HepG2 (cell line): Measurements from ENCODE around the gene PSMD3. TPM values are rescaled to one million over a fixed set of nuclear protein-coding genes. Genes with fewer than 3 reads are reported as not detected.

Experiments used
- ATAC-seq: fragments of 200-7000 bp; cut with Tn5 transposase; 3 replicates; pipeline ENCODE4 v1.9.1; 2020; ENCODE audit warnings: mild to moderate bottlenecking, moderate library complexity
- BruUV-seq: library from RNA; stranded (reverse); fragments of 400-500 nt; replicated peaks from 2 replicates; lab custom pipeline; 2021; lab: Mats Ljungman, UMichigan
- CTCF ChIA-PET: fragments of 300-600 bp; formaldehyde crosslinking; extraction: SDS; loops from one replicate; lab custom pipeline; 2021; ENCODE audit warnings: low total read pairs, inconsistent platforms, low intra/inter-chr PET ratio; lab: Yijun Ruan, JAX
- POLR2A ChIA-PET: fragments of 350-600 bp; sonication (Branson Sonifier 250); formaldehyde crosslinking; loops from one replicate; lab custom pipeline; 2020; ENCODE audit warnings: antibody characterized with exemption, inconsistent platforms; lab: Yijun Ruan, JAX
- DNase-seq: peaks from one replicate; pipeline ENCODE4 v3.0.0-alpha.2; 2015; ENCODE audit warnings: low spot score
- FAIRE-seq: peaks from 3 replicates; lab custom pipeline; 2011; peaks lifted over from hg19 to GRCh38; lab: Jason Lieb, UNC
- H2AFZ ChIP-seq: one replicate; pipeline ENCODE4 v1.6.1; 2011; ENCODE audit warnings: low read length, inconsistent platforms
- H3K27ac ChIP-seq: fragments of 300-600 bp; 3 replicates; pipeline ENCODE4 v1.8.0; 2011; ENCODE audit warnings: mixed run types, mild to moderate bottlenecking, mixed read lengths, low read length, inconsistent platforms; ENCODE audit not compliant: insufficient read depth; ENCODE audit errors: extremely low read length
- H3K27me3 ChIP-seq, 2 experiments: fragments of 200-600 bp in 1 of 2; 2 replicates in 1 of 2; 3 replicates in 1 of 2; pipeline versions ENCODE4 v1.6.0 to v1.8.0; 2011; ENCODE audit warnings: low read length in 2 of 2, mild to moderate bottlenecking in 2 of 2, moderate library complexity in 2 of 2, inconsistent platforms in 1 of 2; ENCODE audit not compliant: insufficient read depth in 2 of 2, control insufficient read depth in 1 of 2
- H3K36me3 ChIP-seq, 2 experiments: fragments of 200-600 bp in 1 of 2; replicated peaks in 1 of 2; 2 replicates in 1 of 2; 3 replicates in 1 of 2; pipeline versions ENCODE4 v1.5.1 to v1.8.0; 2011; ENCODE audit warnings: low read length in 2 of 2, inconsistent platforms in 1 of 2; ENCODE audit not compliant: insufficient read depth in 2 of 2, control insufficient read depth in 1 of 2
- H3K4me1 ChIP-seq: 2 replicates; pipeline ENCODE4 v1.5.1; 2012; ENCODE audit warnings: low read length, inconsistent platforms; ENCODE audit not compliant: insufficient read depth
- H3K4me2 ChIP-seq: 2 replicates; pipeline ENCODE4 v1.6.0; 2011; ENCODE audit warnings: low read depth, low read length, inconsistent platforms
- H3K4me3 ChIP-seq, 3 experiments: fragments of 200-600 bp in 1 of 3; sonication (generic), shearing (Covaris generic) in 1 of 3; replicated peaks in 1 of 3; 2 replicates each; pipeline ENCODE4 v1.5.1; 2011 to 2016; ENCODE audit warnings: low read length in 3 of 3, inconsistent platforms in 2 of 3, low read depth in 2 of 3, mild to moderate bottlenecking in 2 of 3, control low read depth in 1 of 3, mixed read lengths in 1 of 3; ENCODE audit not compliant: insufficient read depth in 1 of 3
- H3K79me2 ChIP-seq: one replicate; pipeline ENCODE4 v1.6.1; 2011; ENCODE audit warnings: low read length, inconsistent platforms; ENCODE audit not compliant: insufficient read depth
- H3K9ac ChIP-seq: 2 replicates; pipeline ENCODE4 v1.6.0; 2011; ENCODE audit warnings: mild to moderate bottlenecking, low read depth, low read length, inconsistent platforms; ENCODE audit not compliant: insufficient read depth
- H3K9me3 ChIP-seq: 2 replicates; pipeline ENCODE4 v1.5.1; 2012; ENCODE audit warnings: mild to moderate bottlenecking, low read length
- H4K20me1 ChIP-seq: 2 replicates; pipeline ENCODE4 v1.6.0; 2011; ENCODE audit warnings: inconsistent platforms, mild to moderate bottlenecking, low read length, moderate library complexity; ENCODE audit not compliant: insufficient read depth
- ADNP ChIP-seq: sonication (generic); formaldehyde crosslinking; IDR thresholded peaks from 2 replicates; pipeline ENCODE4 v1.4.0; 2020; ENCODE audit warnings: missing genetic modification reagents
- CTCF ChIP-seq: sonication (generic); formaldehyde crosslinking; IDR thresholded peaks from 2 replicates; pipeline ENCODE4 v1.5.0; 2020; ENCODE audit warnings: mild to moderate bottlenecking, missing genetic modification reagents, moderate library complexity
- EED ChIP-seq: sonication (generic); formaldehyde crosslinking; IDR thresholded peaks from 2 replicates; pipeline ENCODE4 v1.5.0; 2020; ENCODE audit warnings: mild to moderate bottlenecking, missing genetic modification reagents
- FOXA3 ChIP-seq: IDR thresholded peaks from 2 replicates; pipeline ENCODE4 v1.6.1; 2016; ENCODE audit warnings: missing genetic modification reagents, missing compliant biosample characterization
- GABPA ChIP-seq, 2 experiments: IDR thresholded peaks; 2 replicates each; pipeline ENCODE4 v1.6.1; 2011 to 2016; ENCODE audit warnings: low read depth in 2 of 2, low read length in 1 of 2, missing biosample characterization in 1 of 2, missing genetic modification characterization in 1 of 2
- ISX ChIP-seq: sonication (generic); formaldehyde crosslinking; conservative IDR thresholded peaks from 2 replicates; pipeline ENCODE4 v1.5.0; 2020; ENCODE audit warnings: missing genetic modification reagents
- MED8 ChIP-seq: sonication (generic); formaldehyde crosslinking; IDR thresholded peaks from 2 replicates; pipeline ENCODE4 v1.8.1; 2023; ENCODE audit warnings: mild to moderate bottlenecking, missing genetic modification reagents; ENCODE audit not compliant: insufficient replicate concordance
- NFIC ChIP-seq: IDR thresholded peaks from 2 replicates; pipeline ENCODE4 v1.6.1; 2012; ENCODE audit warnings: mild to moderate bottlenecking, low read length, inconsistent platforms
- PHF21A ChIP-seq: sonication (generic); formaldehyde crosslinking; IDR thresholded peaks from 2 replicates; pipeline ENCODE4 v1.5.0; 2020; ENCODE audit warnings: mild to moderate bottlenecking, missing genetic modification reagents
- SALL2 ChIP-seq: sonication (generic); formaldehyde crosslinking; IDR thresholded peaks from 2 replicates; pipeline ENCODE4 v1.8.1; 2023; ENCODE audit warnings: mild to moderate bottlenecking, missing genetic modification reagents, inconsistent platforms
- TFAP4 ChIP-seq: sonication (generic); IDR thresholded peaks from 2 replicates; pipeline ENCODE4 v1.6.1; 2016; ENCODE audit warnings: low read depth, borderline replicate concordance
- ZFP1 ChIP-seq: IDR thresholded peaks from 2 replicates; pipeline ENCODE4 v1.6.1; 2016
- ZMYM2 ChIP-seq: sonication (generic); formaldehyde crosslinking; IDR thresholded peaks from 2 replicates; pipeline ENCODE4 v1.8.0; 2022; ENCODE audit warnings: mild to moderate bottlenecking, missing genetic modification reagents
- ZNF530 ChIP-seq: sonication (generic); formaldehyde crosslinking; IDR thresholded peaks from 2 replicates; pipeline ENCODE4 v1.5.0; 2020; ENCODE audit warnings: low read depth, mild to moderate bottlenecking, missing genetic modification reagents
- ZNF598 ChIP-seq: sonication (generic); formaldehyde crosslinking; IDR thresholded peaks from 2 replicates; pipeline ENCODE4 v1.5.1; 2020; ENCODE audit warnings: mild to moderate bottlenecking, missing genetic modification reagents, borderline replicate concordance
- ZNF672 ChIP-seq: sonication (generic); formaldehyde crosslinking; IDR thresholded peaks from 2 replicates; pipeline ENCODE4 v1.8.1; 2022; ENCODE audit warnings: missing genetic modification reagents
- WGBS: methylation state at CpG from one replicate; pipeline ENCODE4 v1.1.6; 2017; ENCODE audit warnings: low lambda C conversion rate; 5-methylcytosine and 5-hydroxymethylcytosine counted together
- in situ Hi-C: cut with HindIII; loops from 2 replicates; pipeline ENCODE4 v1.10.0; 2017; ENCODE audit warnings: low pct_unique_long_range_greater_than_20kb; ENCODE audit not compliant: extremely low pct_ligation_motif_present
- intact Hi-C: fragments of 100-400 bp; cut with micrococcal nuclease; formaldehyde crosslinking; loops from one replicate; pipeline ENCODE4 v1.10.0; 2022; ENCODE audit not compliant: unreplicated experiment
- polyA plus RNA-seq, 8 experiments: library from polyadenylated mRNA; depleted of rRNA in 3 of 8; stranded (reverse) in 7 of 8; unstranded in 1 of 8; fragments of >200 nt; fragmentation: Illumina TruSeq in 4 of 8; extraction: Trizol in 4 of 8; gene quantifications; 2 replicates each; pipeline versions ENCODE4 v1.2.1 to v1.2.3, GENCODE V29; 2011 to 2016; ENCODE audit warnings: low read depth in 4 of 8, missing spikeins in 1 of 8, mixed read lengths in 1 of 8; ENCODE audit not compliant: insufficient read depth in 1 of 8
- total RNA-seq, 5 experiments: library from RNA; depleted of rRNA; stranded (reverse); fragments of >200 nt; fragmentation: Illumina TruSeq; extraction: Trizol; gene quantifications; 2 replicates each; pipeline ENCODE4 v1.2.3, GENCODE V29; 2016; ENCODE audit warnings: low read depth in 1 of 5
- TF ChIP-seq, protein P1 (sequence below): sonication (generic); formaldehyde crosslinking; conservative IDR thresholded peaks from 2 replicates; pipeline ENCODE4 v1.5.0; 2020; ENCODE audit warnings: missing genetic modification reagents

PSMD3 gene
- total and polyA plus RNA-seq, 2 of the 13 experiments (the other 11 are each of a cell fraction or from before 2014, with no cell fraction given) = 97.4 to 146 TPM

GRCh38 chr17:39979893-39980350 lies 685 bp upstream of the PSMD3 start (continued):
- TF ChIP-seq TFAP4 (no peak), ZMYM2 (peak; percentile 2; the same call in 1 of the 2 replicates), EED (no peak), ISX (CRISPR knock-in tag) (no peak), NFIC (0 out of 2 replicates have a peak, but pooled peaks have one; percentile 6), ADNP (CRISPR knock-in tag) (no peak), PHF21A (CRISPR knock-in tag) (no peak)
- TF ChIP-seq, all 625 proteins: peak for 11

DNA sequence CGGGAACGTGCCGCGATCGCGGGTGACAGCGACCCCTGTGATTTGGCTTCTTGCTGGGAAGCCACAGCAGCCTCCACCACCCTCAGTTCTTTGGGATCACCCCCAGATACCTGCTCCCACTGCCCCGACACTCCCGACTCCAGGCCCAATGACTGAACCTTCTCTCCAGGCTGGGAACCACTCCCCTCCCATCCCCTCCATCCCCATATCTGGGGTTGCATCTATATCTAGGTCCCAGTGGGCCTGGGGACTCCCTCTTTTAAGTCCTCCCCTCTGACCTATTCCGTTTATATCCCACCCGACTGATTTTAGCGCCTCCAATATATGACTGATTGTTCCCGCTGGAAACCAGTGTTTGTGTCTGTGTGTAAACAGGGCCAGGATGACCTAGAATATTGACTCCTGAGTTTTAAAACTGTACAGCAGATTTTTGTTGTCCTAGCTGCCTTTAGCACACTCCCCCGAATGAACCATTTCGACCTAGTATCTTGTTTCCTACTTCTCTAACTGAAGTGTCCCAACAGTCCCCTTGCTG lies 667 bp downstream of the PSMD3 start:
- H3K27ac ChIP-seq = peak overlapping the region; percentile 82
- peak overlapping the region; percentile 92 to 96 (median 94) for H3K4me3 ChIP-seq
- no peak overlapping the region for H2AFZ ChIP-seq
- CTCF ChIA-PET = interaction anchor here (1.3 to 2.3 kb wide), 3 partner anchors 22 to 109 kb away, joined by 4 to 25 read pairs (median 14); no protein-coding TSS in a partner anchor
- FAIRE-seq = no peak
- peaks cover 28% of the 10 kb centered on the region for H3K79me2 ChIP-seq
- in situ Hi-C loops = loop anchor here (5.0 kb wide), 1 partner anchor 109 kb away; no protein-coding TSS in a partner anchor
- WGBS = under 1% methylated on average over 15 of the region's 15 CpGs
- POLR2A ChIA-PET = interaction anchor here (0.9 to 2.3 kb wide), 21 partner anchors 10 to 530 kb away, joined by 3 to 21 read pairs (median 4); partner anchors contain the start of genes GSDMB, LRRC3C, MED1 and MED24
- peaks cover 6 to 25% of the 10 kb centered on the region in 2 experiments for H3K27me3 ChIP-seq
- H3K36me3 ChIP-seq = peaks cover 18 to 25% of the 10 kb centered on the region in 2 experiments
- H3K9me3 ChIP-seq = no peaks in the 10 kb centered on the region
- no TSS peak for BruUV-seq
- DNase-seq = no peak
- intact Hi-C loops = loop anchor here (2.0 kb wide), 1 partner anchor 54 kb away; the partner anchor contains the start of genes LRRC3C and ORMDL3
- peak overlapping the region; percentile 94 for H3K4me2 ChIP-seq
- peak overlapping the region; percentile 96 for H3K9ac ChIP-seq
- H4K20me1 ChIP-seq = peaks cover 9% of the 10 kb centered on the region
- peaks cover 25% of the 10 kb centered on the region for H3K4me1 ChIP-seq
- ATAC-seq = peak; percentile 16
- TF ChIP-seq ZNF530 (CRISPR knock-in tag) (0 out of 2 replicates have a peak, but pooled peaks have one; percentile 17), ZNF598 (CRISPR knock-in tag) (0 out of 2 replicates have a peak, but pooled peaks have one; percentile 8), MED8 (CRISPR knock-in tag) (peak; percentile 7), FOXA3 (peak; percentile 51; the same call in 1 of the 2 replicates), ZFP1 (CRISPR knock-in tag) (no peak), ZNF672 (CRISPR knock-in tag) (0 out of 2 replicates have a peak, but pooled peaks have one; percentile 13), CTCF (CRISPR knock-in tag) (peak; percentile 14; the same call in 1 of the 2 replicates), GABPA (IDR thresholded peaks at IDR 0.05; ENCODE audit: low read depth, low read length) (no peak), GABPA (CRISPR knock-in tag; IDR thresholded peaks at IDR 0.05; ENCODE audit: low read depth) (0 out of 2 replicates have a peak, but pooled peaks have one; percentile 25), SALL2 (no peak)
- TF ChIP-seq, protein P1, sequence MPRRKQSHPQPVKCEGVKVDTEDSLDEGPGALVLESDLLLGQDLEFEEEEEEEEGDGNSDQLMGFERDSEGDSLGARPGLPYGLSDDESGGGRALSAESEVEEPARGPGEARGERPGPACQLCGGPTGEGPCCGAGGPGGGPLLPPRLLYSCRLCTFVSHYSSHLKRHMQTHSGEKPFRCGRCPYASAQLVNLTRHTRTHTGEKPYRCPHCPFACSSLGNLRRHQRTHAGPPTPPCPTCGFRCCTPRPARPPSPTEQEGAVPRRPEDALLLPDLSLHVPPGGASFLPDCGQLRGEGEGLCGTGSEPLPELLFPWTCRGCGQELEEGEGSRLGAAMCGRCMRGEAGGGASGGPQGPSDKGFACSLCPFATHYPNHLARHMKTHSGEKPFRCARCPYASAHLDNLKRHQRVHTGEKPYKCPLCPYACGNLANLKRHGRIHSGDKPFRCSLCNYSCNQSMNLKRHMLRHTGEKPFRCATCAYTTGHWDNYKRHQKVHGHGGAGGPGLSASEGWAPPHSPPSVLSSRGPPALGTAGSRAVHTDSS = no peak
